ENCODE results near the gene ZFP36L2. TPM values are rescaled to one million over a fixed set of nuclear protein-coding genes. Genes with fewer than 3 reads are reported as not detected.

Gene ZFP36L2
- total and polyA plus RNA-seq, 10 of the 15 experiments (the other 5 are each of a cell fraction or from before 2014, with no cell fraction given): 4.3 to 64.9 (median 19.5) TPM

GRCh38 chr2:43212931-43213330 lies 13.5 kb downstream of the ZFP36L2 start:
- intact Hi-C loops (cut with micrococcal nuclease; ENCODE audit: unreplicated experiment) (no loop called here), in situ Hi-C loops (cut with MboI) (no loop called here)
- ChIA-PET RAD21 (ENCODE audit: unreplicated experiment) (interaction anchor here (0.5 to 0.7 kb wide), 2 partner anchors 81 to 1598 kb away, joined by 3 to 8 read pairs; no protein-coding TSS in a partner anchor), POLR2A (interaction anchor here (0.8 kb wide), 1 partner anchor 10 kb away, joined by 3 read pairs; no protein-coding TSS in a partner anchor), CTCF (interaction anchor here (0.9 to 1.1 kb wide), 4 partner anchors 10 to 272 kb away, joined by 3 to 5 read pairs (median 4); no protein-coding TSS in a partner anchor), SMC1A (ENCODE audit: uncharacterized antibody, unreplicated experiment) (interaction anchor here (0.6 to 1.5 kb wide), 5 partner anchors 10 to 211 kb away, joined by 3 to 5 read pairs (median 4); no protein-coding TSS in a partner anchor)
- no peak for DNase-seq (ENCODE audit: low read depth, low spot score)
- Histone ChIP-seq H3K27ac (ENCODE audit: control insufficient read depth, insufficient read depth) (no peak overlapping the region), H2AFZ (ENCODE audit: control insufficient read depth, low read depth, low read length) (no peak overlapping the region), H3K79me2 (ENCODE audit: control insufficient read depth, insufficient read depth, low read length) (no peaks in the 10 kb centered on the region), H3K4me3 (no peak overlapping the region), H3K36me3 (ENCODE audit: control insufficient read depth in 2 of 2, insufficient read depth in 2 of 2, low read length in 1 of 2) (no peaks in the 10 kb centered on the region), H3K4me2 (ENCODE audit: control insufficient read depth, insufficient read depth) (no peak overlapping the region), H3K4me1 (ENCODE audit: control insufficient read depth, insufficient read depth, low read length) (peaks cover 5% of the 10 kb centered on the region), H3K9me3 (replicated peaks; ENCODE audit: control insufficient read depth, insufficient read depth, low read length) (no peaks in the 10 kb centered on the region), H3K9ac (ENCODE audit: control insufficient read depth, insufficient read depth, low read length) (no peak overlapping the region), H4K20me1 (ENCODE audit: control insufficient read depth, insufficient read depth) (no peaks in the 10 kb centered on the region), H3K27me3 (replicated peaks in 1 of 2; ENCODE audit: control insufficient read depth in 2 of 2, insufficient read depth in 2 of 2, low read length in 1 of 2) (no peaks in the 10 kb centered on the region)
- BruUV-seq (replicated peaks): no TSS peak
- WGBS (ENCODE audit: insufficient coverage, insufficient replicate concordance, low lambda C conversion rate, missing lambda C conversion rate): 36% methylated on average over 3 of the region's 3 CpGs
- no peak for FAIRE-seq
- TF ChIP-seq ZNF687 (IDR thresholded peaks at IDR 0.05) (no peak), HDGF (IDR thresholded peaks at IDR 0.05) (0 out of 2 replicates have a peak, but pooled peaks have one; percentile 15), NR2C2 (IDR thresholded peaks at IDR 0.05; ENCODE audit: borderline replicate concordance, control insufficient read depth, insufficient read length, low read depth) (no peak), ATF7 (IDR thresholded peaks at IDR 0.05; ENCODE audit: low read depth) (no peak), ASH2L (IDR thresholded peaks at IDR 0.05; ENCODE audit: borderline replicate concordance, low read depth) (no peak)
- ATAC-seq: peak; percentile 42
